ENCODE results near the gene PARVG. TPM values are rescaled to one million over a fixed set of nuclear protein-coding genes. Genes with fewer than 3 reads are reported as not detected.

PARVG gene
- total RNA-seq, 4 donors from 2014 or later: 1.00 to 37.8 (median 20.6) TPM

DNA sequence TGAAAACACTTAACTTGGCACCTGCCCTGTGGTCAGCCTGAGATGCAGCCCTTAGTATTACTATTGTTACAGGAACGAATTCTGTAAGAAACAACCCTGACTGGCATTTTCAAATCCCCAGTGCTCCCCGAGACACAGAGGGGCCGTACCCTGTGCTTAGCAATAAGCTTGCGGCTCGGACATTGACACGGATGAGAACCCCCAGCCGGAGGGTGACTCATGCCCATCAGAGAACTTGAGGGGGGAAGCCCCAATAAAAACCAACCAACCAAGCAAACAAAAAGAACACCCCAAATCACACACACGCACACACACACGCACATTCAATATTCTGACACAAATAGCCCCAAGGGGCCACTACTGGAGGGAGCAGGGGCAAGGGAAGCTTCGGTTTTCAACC, 68.2 kb downstream of the PARVG start:
- 79% methylated on average over 10 of the region's 10 CpGs; no CpG with 5 or more reads in 1 of the 2 donors for WGBS, 2 donors (ENCODE audit: low coverage in 1 of 2)
- no peak for DNase-seq
- in situ Hi-C loops (cut with MboI; ENCODE audit: low pct_ligation_motif_present in 1 of 4, low pct_unique_long_range_greater_than_20kb in 1 of 4, low sequenced_read_pairs in 3 of 4): no loop called here
- Histone ChIP-seq H3K27ac (no peak overlapping the region), H3K36me3 (no peaks in the 10 kb centered on the region), H3K4me3 (no peak overlapping the region), H3K4me1 (no peaks in the 10 kb centered on the region), H3K9me3 (peaks cover 0 to 8% of the 10 kb centered on the region in 2 donors), H3K27me3 (no peaks in the 10 kb centered on the region)
- TF ChIP-seq POLR2A (IDR thresholded peaks at IDR 0.05) (no peak), EP300 (IDR thresholded peaks at IDR 0.05; ENCODE audit: low read depth) (no peak), POLR2AphosphoS5 (IDR thresholded peaks at IDR 0.05) (no peak)
- TF ChIP-seq, protein P1, sequence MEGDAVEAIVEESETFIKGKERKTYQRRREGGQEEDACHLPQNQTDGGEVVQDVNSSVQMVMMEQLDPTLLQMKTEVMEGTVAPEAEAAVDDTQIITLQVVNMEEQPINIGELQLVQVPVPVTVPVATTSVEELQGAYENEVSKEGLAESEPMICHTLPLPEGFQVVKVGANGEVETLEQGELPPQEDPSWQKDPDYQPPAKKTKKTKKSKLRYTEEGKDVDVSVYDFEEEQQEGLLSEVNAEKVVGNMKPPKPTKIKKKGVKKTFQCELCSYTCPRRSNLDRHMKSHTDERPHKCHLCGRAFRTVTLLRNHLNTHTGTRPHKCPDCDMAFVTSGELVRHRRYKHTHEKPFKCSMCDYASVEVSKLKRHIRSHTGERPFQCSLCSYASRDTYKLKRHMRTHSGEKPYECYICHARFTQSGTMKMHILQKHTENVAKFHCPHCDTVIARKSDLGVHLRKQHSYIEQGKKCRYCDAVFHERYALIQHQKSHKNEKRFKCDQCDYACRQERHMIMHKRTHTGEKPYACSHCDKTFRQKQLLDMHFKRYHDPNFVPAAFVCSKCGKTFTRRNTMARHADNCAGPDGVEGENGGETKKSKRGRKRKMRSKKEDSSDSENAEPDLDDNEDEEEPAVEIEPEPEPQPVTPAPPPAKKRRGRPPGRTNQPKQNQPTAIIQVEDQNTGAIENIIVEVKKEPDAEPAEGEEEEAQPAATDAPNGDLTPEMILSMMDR (IDR thresholded peaks at IDR 0.05): no peak
- intact Hi-C loops (cut with DNase I; ENCODE audit: low total_unique reads): no loop called here

DNA sequence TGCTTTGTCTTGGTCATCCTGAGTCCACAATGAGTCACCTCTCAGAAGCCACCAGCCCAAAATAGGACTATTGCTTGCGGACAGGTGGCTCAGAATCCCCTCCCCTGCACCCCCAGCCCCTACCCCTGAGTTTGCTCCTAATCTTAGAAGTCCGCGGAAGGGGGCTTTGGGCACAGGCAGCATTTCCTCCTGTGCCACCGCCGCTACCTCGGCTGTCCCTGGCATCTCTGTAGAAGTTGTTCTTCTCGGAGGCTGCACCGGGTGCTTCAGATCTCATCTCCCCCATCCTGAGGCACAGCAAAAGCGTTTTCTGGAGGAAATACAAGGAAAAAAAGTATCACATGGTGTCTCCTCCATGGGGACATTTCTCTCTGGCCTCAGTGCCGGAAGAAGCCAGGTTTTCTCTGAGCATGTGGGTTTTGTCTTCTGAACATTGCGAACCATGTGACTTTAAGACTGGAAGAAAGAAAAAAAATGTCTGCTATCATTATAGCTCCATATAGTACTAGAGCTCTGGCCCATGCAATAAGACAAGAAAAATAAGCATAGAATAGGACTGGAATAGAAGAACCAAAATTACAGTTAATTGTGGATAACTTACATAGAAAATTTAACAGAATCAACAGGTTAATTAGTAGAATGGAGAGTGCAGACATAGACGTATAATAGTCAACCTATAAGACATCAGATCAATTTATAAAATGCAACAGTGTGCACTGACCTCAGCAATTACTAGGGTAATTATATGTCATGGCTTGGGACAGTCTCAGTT, 68.8 kb downstream of the PARVG start:
- 88 to 95% methylated on average over 1 to 12 of the region's 12 CpGs for WGBS, 2 donors (ENCODE audit: low coverage in 1 of 2)

DNA sequence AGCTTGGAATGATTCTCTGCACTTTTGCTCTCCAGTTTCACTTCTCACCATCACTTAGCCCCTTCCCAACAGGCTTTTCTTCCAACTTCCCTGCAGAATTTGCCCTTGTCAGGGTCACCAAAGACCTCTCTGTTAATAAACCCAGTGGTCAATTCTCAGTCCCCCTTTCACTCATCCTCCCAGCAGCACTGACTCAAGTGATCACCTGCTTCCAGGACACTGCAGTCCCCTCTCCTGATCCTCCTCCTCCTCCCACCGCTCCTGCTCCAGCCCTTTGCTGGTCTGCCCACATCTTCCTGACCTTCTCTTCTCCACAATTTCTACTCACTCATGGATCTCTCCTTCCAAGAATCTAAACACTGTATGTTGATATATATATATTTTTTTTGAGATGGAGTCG, 74.1 kb downstream of the PARVG start:
- no peak for DNase-seq
- 65 to 89% methylated on average over 2 of the region's 2 CpGs for WGBS, 2 donors (ENCODE audit: low coverage in 1 of 2)
- in situ Hi-C loops (cut with MboI; ENCODE audit: low pct_ligation_motif_present in 1 of 4, low pct_unique_long_range_greater_than_20kb in 1 of 4, low sequenced_read_pairs in 3 of 4): no loop called here
- intact Hi-C loops (cut with DNase I; ENCODE audit: low total_unique reads): no loop called here
- H3K27me3 ChIP-seq: no peaks in the 10 kb centered on the region
- H3K27ac ChIP-seq: no peak overlapping the region
- TF ChIP-seq POLR2A (IDR thresholded peaks at IDR 0.05): no peak
- TF ChIP-seq, protein P1 (IDR thresholded peaks at IDR 0.05): no peak
- no peak for TF ChIP-seq POLR2AphosphoS5 (IDR thresholded peaks at IDR 0.05)
- TF ChIP-seq EP300 (IDR thresholded peaks at IDR 0.05; ENCODE audit: low read depth): no peak
- no peak overlapping the region for H3K4me3 ChIP-seq
- no peaks in the 10 kb centered on the region for H3K36me3 ChIP-seq
- peaks cover 0 to 5% of the 10 kb centered on the region in 2 donors for H3K9me3 ChIP-seq
- no peaks in the 10 kb centered on the region for H3K4me1 ChIP-seq

More for the DNA sequence above, 68.8 kb downstream of the PARVG start:
- no peak for DNase-seq
- intact Hi-C loops (cut with DNase I; ENCODE audit: low total_unique reads) (no loop called here), in situ Hi-C loops (cut with MboI; ENCODE audit: low pct_ligation_motif_present in 1 of 4, low pct_unique_long_range_greater_than_20kb in 1 of 4, low sequenced_read_pairs in 3 of 4) (no loop called here)
- Histone ChIP-seq H3K4me1 (no peaks in the 10 kb centered on the region), H3K36me3 (no peaks in the 10 kb centered on the region), H3K9me3 (peaks cover 0 to 8% of the 10 kb centered on the region in 2 donors), H3K27ac (no peak overlapping the region), H3K4me3 (no peak overlapping the region), H3K27me3 (no peaks in the 10 kb centered on the region)
- TF ChIP-seq EP300 (IDR thresholded peaks at IDR 0.05; ENCODE audit: low read depth): no peak

DNA sequence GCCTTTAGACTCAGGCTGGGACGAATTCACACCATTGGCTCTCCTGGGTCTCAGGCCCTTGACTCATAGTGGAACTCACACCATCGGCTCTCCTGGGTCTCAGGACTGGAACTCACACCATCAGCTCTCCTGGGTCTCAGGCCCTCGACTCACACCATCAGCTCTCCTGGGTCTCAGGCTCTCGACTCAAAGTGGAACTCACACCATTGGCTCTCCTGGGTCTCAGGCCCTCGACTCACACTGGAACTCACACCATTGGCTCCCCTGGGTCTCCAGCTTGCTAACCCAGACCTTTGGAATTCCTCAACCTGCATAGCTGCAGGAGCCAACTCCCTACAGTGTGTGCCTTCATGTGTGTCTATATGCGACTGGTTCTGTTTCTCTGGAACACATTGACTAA, 75.4 kb downstream of the PARVG start:
- Histone ChIP-seq H3K36me3 (no peaks in the 10 kb centered on the region), H3K4me3 (no peak overlapping the region), H3K4me1 (no peaks in the 10 kb centered on the region), H3K27me3 (no peaks in the 10 kb centered on the region), H3K27ac (no peak overlapping the region), H3K9me3 (no peaks in the 10 kb centered on the region)
- intact Hi-C loops (cut with DNase I; ENCODE audit: low total_unique reads) (no loop called here), in situ Hi-C loops (cut with MboI; ENCODE audit: low pct_ligation_motif_present in 1 of 4, low pct_unique_long_range_greater_than_20kb in 1 of 4, low sequenced_read_pairs in 3 of 4) (no loop called here)
- TF ChIP-seq EP300 (IDR thresholded peaks at IDR 0.05; ENCODE audit: low read depth) (no peak), POLR2A (IDR thresholded peaks at IDR 0.05) (no peak), POLR2AphosphoS5 (IDR thresholded peaks at IDR 0.05) (no peak)
- TF ChIP-seq, protein P1 (IDR thresholded peaks at IDR 0.05): no peak
- no peak for DNase-seq
- 71 to 75% methylated on average over 1 to 6 of the region's 6 CpGs for WGBS, 2 donors (ENCODE audit: low coverage in 1 of 2)
